ENCODE results near the gene TSHZ2. TPM values are rescaled to one million over a fixed set of nuclear protein-coding genes. Genes with fewer than 3 reads are reported as not detected.

Gene TSHZ2
- total RNA-seq, 4 donors from 2014 or later: 1.9 to 12.9 (median 5.0) TPM

DNA sequence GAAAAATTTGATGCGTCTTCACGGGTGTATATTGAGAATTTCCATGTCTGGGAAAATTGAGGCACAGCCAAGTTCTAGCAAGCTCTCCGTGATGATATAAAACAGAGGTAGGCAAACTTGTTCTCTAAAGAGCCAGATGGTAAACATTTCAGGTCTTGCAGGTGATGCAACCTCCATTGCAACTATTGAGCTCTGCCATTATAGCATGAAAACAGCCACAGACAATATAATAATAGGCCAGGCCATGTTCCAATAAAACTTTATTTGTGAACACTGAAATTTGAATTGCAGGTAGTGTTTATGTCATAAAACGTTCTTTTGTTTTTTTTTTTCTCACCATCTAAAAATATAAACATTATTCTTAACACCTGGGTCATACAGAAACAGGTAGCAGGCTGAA is 453.3 kb downstream of the TSHZ2 start:
- H3K4me3 ChIP-seq: no peak overlapping the region
- 72 to 76% methylated on average over 4 of the region's 4 CpGs for WGBS, 2 donors (ENCODE audit: low coverage in 1 of 2)
- intact Hi-C loops (cut with DNase I; ENCODE audit: low total_unique reads): no loop called here
- H3K9me3 ChIP-seq: no peaks in the 10 kb centered on the region
- TF ChIP-seq, protein P1, sequence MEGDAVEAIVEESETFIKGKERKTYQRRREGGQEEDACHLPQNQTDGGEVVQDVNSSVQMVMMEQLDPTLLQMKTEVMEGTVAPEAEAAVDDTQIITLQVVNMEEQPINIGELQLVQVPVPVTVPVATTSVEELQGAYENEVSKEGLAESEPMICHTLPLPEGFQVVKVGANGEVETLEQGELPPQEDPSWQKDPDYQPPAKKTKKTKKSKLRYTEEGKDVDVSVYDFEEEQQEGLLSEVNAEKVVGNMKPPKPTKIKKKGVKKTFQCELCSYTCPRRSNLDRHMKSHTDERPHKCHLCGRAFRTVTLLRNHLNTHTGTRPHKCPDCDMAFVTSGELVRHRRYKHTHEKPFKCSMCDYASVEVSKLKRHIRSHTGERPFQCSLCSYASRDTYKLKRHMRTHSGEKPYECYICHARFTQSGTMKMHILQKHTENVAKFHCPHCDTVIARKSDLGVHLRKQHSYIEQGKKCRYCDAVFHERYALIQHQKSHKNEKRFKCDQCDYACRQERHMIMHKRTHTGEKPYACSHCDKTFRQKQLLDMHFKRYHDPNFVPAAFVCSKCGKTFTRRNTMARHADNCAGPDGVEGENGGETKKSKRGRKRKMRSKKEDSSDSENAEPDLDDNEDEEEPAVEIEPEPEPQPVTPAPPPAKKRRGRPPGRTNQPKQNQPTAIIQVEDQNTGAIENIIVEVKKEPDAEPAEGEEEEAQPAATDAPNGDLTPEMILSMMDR (IDR thresholded peaks at IDR 0.05): no peak
- TF ChIP-seq POLR2AphosphoS5 (IDR thresholded peaks at IDR 0.05) (no peak), EP300 (IDR thresholded peaks at IDR 0.05; ENCODE audit: low read depth) (no peak), POLR2A (IDR thresholded peaks at IDR 0.05) (no peak)
- H3K27ac ChIP-seq: no peak overlapping the region
- no peaks in the 10 kb centered on the region for H3K4me1 ChIP-seq
- no peaks in the 10 kb centered on the region for H3K36me3 ChIP-seq
- H3K27me3 ChIP-seq: no peaks in the 10 kb centered on the region
- in situ Hi-C loops (cut with MboI; ENCODE audit: low pct_ligation_motif_present in 1 of 4, low pct_unique_long_range_greater_than_20kb in 1 of 4, low sequenced_read_pairs in 3 of 4): no loop called here
- no peak for DNase-seq

DNA sequence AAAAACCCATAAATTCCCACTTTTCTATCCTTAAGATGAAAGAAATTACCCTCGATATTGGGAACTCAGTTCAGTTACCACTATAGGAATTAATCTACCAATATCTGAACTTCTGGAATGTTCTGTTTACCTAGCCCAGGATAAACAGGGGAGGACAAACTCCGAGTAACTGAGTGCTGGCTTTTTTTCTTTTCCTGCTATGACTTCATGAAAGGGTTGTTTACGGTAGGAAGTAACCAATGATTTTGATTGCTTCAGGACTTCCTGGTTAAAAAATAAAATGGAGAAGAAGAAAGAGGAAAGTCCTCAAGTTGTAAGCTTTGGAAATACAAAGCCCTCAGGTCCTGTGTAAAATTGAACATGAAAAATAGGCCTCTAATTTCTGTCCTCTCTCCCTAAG is 453.8 kb downstream of the TSHZ2 start:
- Histone ChIP-seq H3K4me3 (no peak overlapping the region), H3K27me3 (no peaks in the 10 kb centered on the region), H3K36me3 (no peaks in the 10 kb centered on the region), H3K9me3 (no peaks in the 10 kb centered on the region), H3K4me1 (no peaks in the 10 kb centered on the region), H3K27ac (no peak overlapping the region)
- WGBS, 2 donors (ENCODE audit: low coverage in 1 of 2): 51 to 59% methylated on average over 3 of the region's 3 CpGs
- TF ChIP-seq EP300 (IDR thresholded peaks at IDR 0.05; ENCODE audit: low read depth) (no peak), POLR2A (IDR thresholded peaks at IDR 0.05) (no peak), POLR2AphosphoS5 (IDR thresholded peaks at IDR 0.05) (no peak)
- TF ChIP-seq, protein P1 (IDR thresholded peaks at IDR 0.05): no peak
- intact Hi-C loops (cut with DNase I; ENCODE audit: low total_unique reads) (no loop called here), in situ Hi-C loops (cut with MboI; ENCODE audit: low pct_ligation_motif_present in 1 of 4, low pct_unique_long_range_greater_than_20kb in 1 of 4, low sequenced_read_pairs in 3 of 4) (no loop called here)
- DNase-seq: no peak

DNA sequence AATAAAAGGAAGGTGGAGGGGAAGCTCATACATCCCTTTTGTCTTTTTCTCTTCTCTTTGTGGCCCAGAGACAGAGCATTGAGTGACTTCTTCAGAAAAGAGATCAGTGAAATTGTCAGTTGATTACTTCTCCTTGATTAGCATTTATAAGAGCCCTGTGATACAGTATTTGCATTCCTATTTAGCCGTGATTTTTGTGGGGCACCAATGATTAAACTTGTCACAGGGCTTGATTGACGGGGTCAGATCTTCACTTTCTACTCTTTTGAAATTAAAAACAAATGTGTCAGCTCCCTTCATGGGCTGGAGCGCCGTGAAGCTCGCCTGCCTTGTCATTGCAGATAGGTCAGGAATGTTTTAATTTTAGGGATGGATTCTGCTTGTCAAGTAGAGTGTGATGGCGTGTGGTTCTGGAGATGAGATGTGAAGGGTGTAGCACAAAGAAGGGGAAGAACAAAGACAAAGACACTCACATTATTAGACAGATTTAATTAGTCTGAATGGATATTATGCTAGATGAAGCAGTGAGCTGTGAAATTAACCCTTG is 454.7 kb downstream of the TSHZ2 start:
- Histone ChIP-seq H3K4me3 (no peak overlapping the region), H3K27ac (no peak overlapping the region), H3K4me1 (no peaks in the 10 kb centered on the region), H3K36me3 (no peaks in the 10 kb centered on the region), H3K27me3 (no peaks in the 10 kb centered on the region), H3K9me3 (no peaks in the 10 kb centered on the region)
- TF ChIP-seq, protein P1 (IDR thresholded peaks at IDR 0.05): no peak
- no peak for TF ChIP-seq EP300 (IDR thresholded peaks at IDR 0.05; ENCODE audit: low read depth)
- TF ChIP-seq POLR2AphosphoS5 (IDR thresholded peaks at IDR 0.05): no peak
- TF ChIP-seq POLR2A (IDR thresholded peaks at IDR 0.05): no peak
- intact Hi-C loops (cut with DNase I; ENCODE audit: low total_unique reads) (no loop called here), in situ Hi-C loops (cut with MboI; ENCODE audit: low pct_ligation_motif_present in 1 of 4, low pct_unique_long_range_greater_than_20kb in 1 of 4, low sequenced_read_pairs in 3 of 4) (no loop called here)
- 92 to 94% methylated on average over 6 of the region's 6 CpGs for WGBS, 2 donors (ENCODE audit: low coverage in 1 of 2)
- DNase-seq: no peak

DNA sequence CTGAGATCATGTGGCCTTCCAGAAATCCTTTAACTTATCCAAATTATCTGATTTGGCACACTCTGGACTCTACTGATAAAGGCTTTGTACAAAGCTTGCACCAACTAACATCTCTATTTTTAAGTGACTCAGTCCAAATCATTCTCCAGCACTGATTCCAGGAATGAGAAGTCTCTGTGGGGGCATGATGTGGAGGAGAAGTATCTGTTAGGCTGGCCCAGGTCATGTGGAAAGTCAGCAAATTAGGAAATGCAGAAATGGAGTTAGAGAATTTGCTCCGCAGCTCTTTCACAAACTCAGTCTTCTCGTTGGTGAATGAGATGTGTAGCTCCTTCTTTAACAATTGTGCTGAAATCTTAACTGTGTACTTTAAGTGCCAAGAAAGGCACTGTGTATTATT is 455.8 kb downstream of the TSHZ2 start:
- TF ChIP-seq EP300 (IDR thresholded peaks at IDR 0.05; ENCODE audit: low read depth): no peak
- no peak for TF ChIP-seq POLR2AphosphoS5 (IDR thresholded peaks at IDR 0.05)
- TF ChIP-seq, protein P1 (IDR thresholded peaks at IDR 0.05): no peak
- TF ChIP-seq POLR2A (IDR thresholded peaks at IDR 0.05): no peak
- intact Hi-C loops (cut with DNase I; ENCODE audit: low total_unique reads): no loop called here

More for the DNA sequence above, 455.8 kb downstream of the TSHZ2 start:
- no peak overlapping the region for H3K4me3 ChIP-seq
- H3K27me3 ChIP-seq: no peaks in the 10 kb centered on the region
- no peaks in the 10 kb centered on the region for H3K9me3 ChIP-seq
- WGBS, 2 donors (ENCODE audit: low coverage in 1 of 2): 89 to 90% methylated on average over 2 of the region's 2 CpGs
- in situ Hi-C loops (cut with MboI; ENCODE audit: low pct_ligation_motif_present in 1 of 4, low pct_unique_long_range_greater_than_20kb in 1 of 4, low sequenced_read_pairs in 3 of 4): no loop called here
- no peaks in the 10 kb centered on the region for H3K36me3 ChIP-seq
- H3K27ac ChIP-seq: no peak overlapping the region
- DNase-seq: no peak
- no peaks in the 10 kb centered on the region for H3K4me1 ChIP-seq
